DOHH2 (cell line): ENCODE results near the gene DNAL4.

ENCODE experiments used
- EZH2phosphoT487 ChIP-seq: fragments of 200-600 bp; sonication (generic); IDR thresholded peaks from 2 replicates; pipeline ENCODE4 v1.6.1; 2017; ENCODE audit warnings: borderline replicate concordance, mild to moderate bottlenecking, antibody characterized with exemption, low read length, moderate library complexity, mixed read lengths
- TF ChIP-seq, protein P1 (sequence below): fragments of 200-600 bp; sonication (generic); IDR thresholded peaks from one replicate; pipeline ENCODE4 v1.5.1; 2014; ENCODE audit warnings: antibody characterized with exemption, mild to moderate bottlenecking, low read depth, low read length; ENCODE audit not compliant: poor library complexity, severe bottlenecking

GRCh38 chr22:38740754-38741153 lies 53.2 kb downstream of the DNAL4 start:
- TF ChIP-seq, protein P1, sequence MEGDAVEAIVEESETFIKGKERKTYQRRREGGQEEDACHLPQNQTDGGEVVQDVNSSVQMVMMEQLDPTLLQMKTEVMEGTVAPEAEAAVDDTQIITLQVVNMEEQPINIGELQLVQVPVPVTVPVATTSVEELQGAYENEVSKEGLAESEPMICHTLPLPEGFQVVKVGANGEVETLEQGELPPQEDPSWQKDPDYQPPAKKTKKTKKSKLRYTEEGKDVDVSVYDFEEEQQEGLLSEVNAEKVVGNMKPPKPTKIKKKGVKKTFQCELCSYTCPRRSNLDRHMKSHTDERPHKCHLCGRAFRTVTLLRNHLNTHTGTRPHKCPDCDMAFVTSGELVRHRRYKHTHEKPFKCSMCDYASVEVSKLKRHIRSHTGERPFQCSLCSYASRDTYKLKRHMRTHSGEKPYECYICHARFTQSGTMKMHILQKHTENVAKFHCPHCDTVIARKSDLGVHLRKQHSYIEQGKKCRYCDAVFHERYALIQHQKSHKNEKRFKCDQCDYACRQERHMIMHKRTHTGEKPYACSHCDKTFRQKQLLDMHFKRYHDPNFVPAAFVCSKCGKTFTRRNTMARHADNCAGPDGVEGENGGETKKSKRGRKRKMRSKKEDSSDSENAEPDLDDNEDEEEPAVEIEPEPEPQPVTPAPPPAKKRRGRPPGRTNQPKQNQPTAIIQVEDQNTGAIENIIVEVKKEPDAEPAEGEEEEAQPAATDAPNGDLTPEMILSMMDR: no peak
- no peak for TF ChIP-seq EZH2phosphoT487
